Epithelial cell of proximal tubule (primary cell): ENCODE measurements around the gene ZNF446. TPM values are rescaled to one million over a fixed set of nuclear protein-coding genes. Genes with fewer than 3 reads are reported as not detected.
"Not testable (repeated sequence)": the region's sequence is repeated elsewhere in the genome, so short reads cannot be mapped to it uniquely, and the experiment has no call there.

Experiments
- DNase-seq: peaks from one replicate; pipeline ENCODE4 v3.0.0-alpha.2; 2011; ENCODE audit warnings: low read depth
- H3K4me3 ChIP-seq: 2 replicates; pipeline ENCODE4 v1.5.1; 2011; ENCODE audit warnings: low read depth, mild to moderate bottlenecking, low read length
- CTCF ChIP-seq: conservative IDR thresholded peaks from 2 replicates; pipeline ENCODE4 v1.5.1; 2012; ENCODE audit warnings: low read depth, mild to moderate bottlenecking, low read length
- total RNA-seq: library from RNA; depleted of rRNA; stranded (reverse); fragments of >200 nt; gene quantifications from 2 replicates; pipeline ENCODE4 v1.2.3, GENCODE V29; 2015

Gene ZNF446
- total RNA-seq, 1 donor from 2014 or later: 9.7 TPM

- TF ChIP-seq CTCF: no peak
- DNase-seq: no peak
- no peak overlapping the region for H3K4me3 ChIP-seq
These were observed 16.1 kb downstream of the ZNF446 start for GRCh38 chr19:58492265-58492664.

- H3K4me3 ChIP-seq: no peak overlapping the region
- DNase-seq: no peak
- no peak for TF ChIP-seq CTCF
These were observed 21.6 kb downstream of the ZNF446 start for GRCh38 chr19:58497634-58498170.

- TF ChIP-seq CTCF: no peak
- peak overlapping the region; percentile 75 for H3K4me3 ChIP-seq
These were observed 22.3 kb downstream of the ZNF446 start for GRCh38 chr19:58498316-58499020.

GRCh38 chr19:58499021-58499927 lies 23.1 kb downstream of the ZNF446 start:
- H3K4me3 ChIP-seq: peak overlapping the region; percentile 75
- peak; percentile 43 for TF ChIP-seq CTCF
- DNase-seq: peak; percentile 83

More at GRCh38 chr19:58498316-58499020, 22.3 kb downstream of the ZNF446 start:
- no peak for DNase-seq

GRCh38 chr19:58500242-58500641 lies 24.1 kb downstream of the ZNF446 start:
- no peak for DNase-seq
- no peak for TF ChIP-seq CTCF
- H3K4me3 ChIP-seq: peak overlapping the region; percentile 75

- DNase-seq, H3K4me3 ChIP-seq: not testable (repeated sequence)
These were observed 31.6 kb downstream of the ZNF446 start for GRCh38 chr19:58507602-58508223.

- no peak for DNase-seq
- TF ChIP-seq CTCF: no peak
- H3K4me3 ChIP-seq: no peak overlapping the region
These were observed 33.6 kb downstream of the ZNF446 start for GRCh38 chr19:58509731-58510083.
